Lung (tissue), 13 donors: ENCODE measurements around the gene URAD. TPM values are rescaled to one million over a fixed set of nuclear protein-coding genes. Genes with fewer than 3 reads are reported as not detected.

ENCODE experiments used
- ATAC-seq: fragments of 200-7000 bp; cut with Tn5 transposase; one replicate; pipeline ENCODE4 v1.9.1; 2020; ENCODE audit warnings: moderate number of reproducible peaks; ENCODE audit not compliant: insufficient read depth, low FRiP score
- DNase-seq, 3 donors: peaks; one replicate each; pipeline ENCODE4 v3.0.0-alpha.2; 2013 to 2017
- H3K27ac ChIP-seq, 2 donors: one replicate each; pipeline ENCODE4 v1.5.1; 2013; ENCODE audit warnings: mild to moderate bottlenecking in 2 of 2, moderate library complexity in 2 of 2, control low read depth in 1 of 2, inconsistent platforms in 1 of 2, low read depth in 1 of 2, low read length in 1 of 2
- H3K27me3 ChIP-seq, 3 donors: one replicate each; pipeline ENCODE4 v1.5.1; 2013; ENCODE audit warnings: low read length in 2 of 3; ENCODE audit not compliant: control insufficient read depth in 3 of 3, insufficient read depth in 3 of 3
- H3K36me3 ChIP-seq, 4 donors: one replicate each; pipeline ENCODE4 v1.5.1; 2013; ENCODE audit warnings: low read length in 4 of 4, mild to moderate bottlenecking in 1 of 4, moderate library complexity in 1 of 4; ENCODE audit not compliant: control insufficient read depth in 4 of 4, insufficient read depth in 4 of 4
- H3K4me1 ChIP-seq, 5 donors: one replicate each; pipeline ENCODE4 v1.5.1; 2013; ENCODE audit warnings: low read length in 5 of 5, mild to moderate bottlenecking in 2 of 5, moderate library complexity in 1 of 5; ENCODE audit not compliant: control insufficient read depth in 5 of 5, insufficient read depth in 5 of 5
- H3K4me3 ChIP-seq: one replicate; pipeline ENCODE4 v1.5.1; 2013; ENCODE audit warnings: mild to moderate bottlenecking, control low read depth, moderate library complexity
- H3K9ac ChIP-seq, 2 donors: one replicate each; pipeline ENCODE4 v1.5.1; 2013; ENCODE audit warnings: low read length in 2 of 2, control low read depth in 1 of 2; ENCODE audit not compliant: insufficient read depth in 1 of 2
- H3K9me3 ChIP-seq, 4 donors: one replicate each; pipeline ENCODE4 v1.5.1; 2013; ENCODE audit warnings: low read length in 3 of 4, mild to moderate bottlenecking in 1 of 4, moderate library complexity in 1 of 4; ENCODE audit not compliant: control insufficient read depth in 4 of 4, insufficient read depth in 3 of 4
- WGBS, 2 donors: extraction: QIAGEN DNeasy Blood & Tissue Kit; methylation state at CpG; one replicate each; pipeline ENCODE4 v1.1.7; 2013; 5-methylcytosine and 5-hydroxymethylcytosine counted together
- polyA plus RNA-seq, 2 donors: library from polyadenylated mRNA; stranded (reverse); fragments of 200-250 nt; gene quantifications; one replicate each; pipeline ENCODE4 v1.2.1, GENCODE V29; 2013
- small RNA-seq: library from RNA; depleted of rRNA; stranded (forward); fragments of <200 nt; gene quantifications from one replicate; pipeline ENCODE3, GENCODE V24; 2014; ENCODE audit warnings: low replicate concordance
- total RNA-seq, 2 donors: library from RNA; depleted of rRNA in 1 of 2; stranded (reverse); fragments of >200 nt in 1 of 2; gene quantifications; one replicate each; pipeline ENCODE4 v1.2.1, GENCODE V29; 2014 to 2021
- TF ChIP-seq, protein P1 (sequence below): IDR thresholded peaks from 2 replicates; pipeline ENCODE4 v1.5.1; 2012; ENCODE audit warnings: mild to moderate bottlenecking; ENCODE audit errors: control extremely low read depth, extremely low read depth
- donor health status: control.
- donor health status: control.
- donor health status: Bipolar disorder and iron deficiency.
- donor health status: healthy.
- donor health status: DM: yes; HTN: yes; CAD: no.

URAD gene
- total and polyA plus RNA-seq, 4 donors, result not detected

- H3K27me3 ChIP-seq, result peaks cover 31 to 87% (median 79%) of the 10 kb centered on the region in 3 donors
- DNase-seq (no peak), ATAC-seq (no peak)
- peaks cover 0 to 3% (median 0%) of the 10 kb centered on the region in 5 donors for H3K4me1 ChIP-seq
- no peaks in the 10 kb centered on the region for H3K36me3 ChIP-seq
- H3K9me3 ChIP-seq, result peaks cover 0 to 14% (median 0%) of the 10 kb centered on the region in 4 donors
- WGBS, 2 donors, result 4 to 6% methylated on average over 26 of the region's 26 CpGs
- no peak overlapping the region for H3K27ac ChIP-seq
- TF ChIP-seq, protein P1, sequence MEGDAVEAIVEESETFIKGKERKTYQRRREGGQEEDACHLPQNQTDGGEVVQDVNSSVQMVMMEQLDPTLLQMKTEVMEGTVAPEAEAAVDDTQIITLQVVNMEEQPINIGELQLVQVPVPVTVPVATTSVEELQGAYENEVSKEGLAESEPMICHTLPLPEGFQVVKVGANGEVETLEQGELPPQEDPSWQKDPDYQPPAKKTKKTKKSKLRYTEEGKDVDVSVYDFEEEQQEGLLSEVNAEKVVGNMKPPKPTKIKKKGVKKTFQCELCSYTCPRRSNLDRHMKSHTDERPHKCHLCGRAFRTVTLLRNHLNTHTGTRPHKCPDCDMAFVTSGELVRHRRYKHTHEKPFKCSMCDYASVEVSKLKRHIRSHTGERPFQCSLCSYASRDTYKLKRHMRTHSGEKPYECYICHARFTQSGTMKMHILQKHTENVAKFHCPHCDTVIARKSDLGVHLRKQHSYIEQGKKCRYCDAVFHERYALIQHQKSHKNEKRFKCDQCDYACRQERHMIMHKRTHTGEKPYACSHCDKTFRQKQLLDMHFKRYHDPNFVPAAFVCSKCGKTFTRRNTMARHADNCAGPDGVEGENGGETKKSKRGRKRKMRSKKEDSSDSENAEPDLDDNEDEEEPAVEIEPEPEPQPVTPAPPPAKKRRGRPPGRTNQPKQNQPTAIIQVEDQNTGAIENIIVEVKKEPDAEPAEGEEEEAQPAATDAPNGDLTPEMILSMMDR, result no peak
- H3K9ac ChIP-seq, result no peak overlapping the region
- H3K4me3 ChIP-seq, result no peak overlapping the region
These were observed 60.1 kb downstream of the URAD start for GRCh38 chr13:27928353-27928804.

Small RNA genes within 50 kb of the gene (small RNA-seq; reads per million reads assigned to genes)
- 0.08 reads per million for gene ATP5F1EP2
- not detected for gene RN7SL272P

Other genes with a start within 250 kb of the URAD start
- not detected for gene GSX1, start 196.2 kb downstream of the URAD start, total RNA-seq
- not detected for gene GSX1, start 196.2 kb downstream of the URAD start, polyA plus RNA-seq
- gene PDX1, start 68.7 kb downstream of the URAD start, total RNA-seq, result not detected
- gene PDX1, start 68.7 kb downstream of the URAD start, polyA plus RNA-seq, result not detected
- under 1 TPM in 1 of 2 donors, not detected in 1; 0.12 TPM for gene CDX2, start 19.4 kb downstream of the URAD start, total RNA-seq
- not detected for gene CDX2, start 19.4 kb downstream of the URAD start, polyA plus RNA-seq
- gene FLT3, start 111.9 kb upstream of the URAD start, total RNA-seq, result under 1 TPM; 0.71 to 0.74 TPM
- 1 to 10 TPM in 1 of 2 donors, under 1 TPM in 1; 0.43 to 1.9 TPM for gene FLT3, start 111.9 kb upstream of the URAD start, polyA plus RNA-seq
- 10 to 100 TPM; 32.9 to 65.4 TPM for gene PAN3, start 149.9 kb upstream of the URAD start, total RNA-seq
- gene PAN3, start 149.9 kb upstream of the URAD start, polyA plus RNA-seq, result 10 to 100 TPM; 10.3 to 14.0 TPM